Memory B cell (primary cell): ENCODE results near the gene LRP5.
A peak's percentile ranks its signal among the peaks of the same experiment; 100 is the strongest.

Experiments
- ATAC-seq: fragments of 150-1000 bp; cut with Tn5 transposase; 2 replicates; pipeline ENCODE4 v1.10.0; 2021; ENCODE audit warnings: low read depth, mild to moderate bottlenecking, moderate library complexity
- DNase-seq, 2 donors: peaks; one replicate each; pipeline ENCODE4 v3.0.0; 2022; ENCODE audit warnings: low spot score in 2 of 2
- H3K27ac Mint-ChIP-seq: one replicate; pipeline ENCODE4 v1.8.0; 2022; ENCODE audit warnings: mild to moderate bottlenecking, moderate library complexity, mixed read lengths
- H3K27me3 Mint-ChIP-seq: one replicate; pipeline ENCODE4 v1.8.0; 2022; ENCODE audit warnings: mixed read lengths
- H3K36me3 Mint-ChIP-seq: one replicate; pipeline ENCODE4 v1.8.0; 2022; ENCODE audit warnings: mild to moderate bottlenecking, mixed read lengths
- H3K4me1 Mint-ChIP-seq: one replicate; pipeline ENCODE4 v1.8.0; 2022; ENCODE audit warnings: mixed read lengths
- H3K4me3 Mint-ChIP-seq: one replicate; pipeline ENCODE4 v1.8.0; 2022; ENCODE audit warnings: mild to moderate bottlenecking, moderate library complexity, mixed read lengths
- H3K9me3 Mint-ChIP-seq: one replicate; pipeline ENCODE4 v1.8.0; 2022; ENCODE audit warnings: mixed read lengths

Gene LRP5

GRCh38 chr11:68479390-68479789 lies 167.0 kb downstream of the LRP5 start:
- H3K4me3 Mint-ChIP-seq, result no peak overlapping the region

GRCh38 chr11:68480193-68480592 lies 167.8 kb downstream of the LRP5 start:
- H3K27me3 Mint-ChIP-seq, result no peaks in the 10 kb centered on the region
- DNase-seq (no peak), ATAC-seq (no peak)
- no peaks in the 10 kb centered on the region for H3K9me3 Mint-ChIP-seq
- H3K27ac Mint-ChIP-seq, result peak overlapping the region; percentile 65
- H3K4me1 Mint-ChIP-seq, result peaks cover 43% of the 10 kb centered on the region
- H3K4me3 Mint-ChIP-seq, result no peak overlapping the region
- peaks cover 18% of the 10 kb centered on the region for H3K36me3 Mint-ChIP-seq

More at GRCh38 chr11:68479390-68479789, 167.0 kb downstream of the LRP5 start:
- Mint-ChIP-seq H3K36me3 (peaks cover 20% of the 10 kb centered on the region), H3K9me3 (no peaks in the 10 kb centered on the region), H3K27me3 (no peaks in the 10 kb centered on the region), H3K27ac (no peak overlapping the region), H3K4me1 (peaks cover 44% of the 10 kb centered on the region)
- DNase-seq, result no peak
- ATAC-seq, result no peak

- ATAC-seq (no peak), DNase-seq (no peak)
- H3K27ac Mint-ChIP-seq, result peak overlapping the region; percentile 21
- H3K27me3 Mint-ChIP-seq, result no peaks in the 10 kb centered on the region
- H3K36me3 Mint-ChIP-seq, result peaks cover 18% of the 10 kb centered on the region
- H3K9me3 Mint-ChIP-seq, result no peaks in the 10 kb centered on the region
- H3K4me3 Mint-ChIP-seq, result no peak overlapping the region
- H3K4me1 Mint-ChIP-seq, result peaks cover 46% of the 10 kb centered on the region
Observed at GRCh38 chr11:68480852-68481510, 168.6 kb downstream of the LRP5 start.

GRCh38 chr11:68481579-68482240 lies 169.3 kb downstream of the LRP5 start:
- Mint-ChIP-seq H3K9me3 (no peaks in the 10 kb centered on the region), H3K4me3 (no peak overlapping the region), H3K36me3 (peaks cover 18% of the 10 kb centered on the region), H3K27ac (peak overlapping the region; percentile 21), H3K4me1 (peaks cover 47% of the 10 kb centered on the region), H3K27me3 (no peaks in the 10 kb centered on the region)
- no peak for DNase-seq
- ATAC-seq, result no peak

- ATAC-seq, result no peak
- no peaks in the 10 kb centered on the region for H3K27me3 Mint-ChIP-seq
- peaks cover 44% of the 10 kb centered on the region for H3K4me1 Mint-ChIP-seq
- H3K4me3 Mint-ChIP-seq, result no peak overlapping the region
- H3K27ac Mint-ChIP-seq, result no peak overlapping the region
- no peak for DNase-seq
- H3K36me3 Mint-ChIP-seq, result peaks cover 9% of the 10 kb centered on the region
- no peaks in the 10 kb centered on the region for H3K9me3 Mint-ChIP-seq
Observed at GRCh38 chr11:68488623-68489022, 176.2 kb downstream of the LRP5 start.

- no peak for DNase-seq
- no peaks in the 10 kb centered on the region for H3K27me3 Mint-ChIP-seq
Observed at GRCh38 chr11:68495220-68495729, 182.9 kb downstream of the LRP5 start.

GRCh38 chr11:68495872-68496271 lies 183.5 kb downstream of the LRP5 start:
- peak overlapping the region; percentile 4 for H3K4me3 Mint-ChIP-seq
- no peak for DNase-seq
- H3K9me3 Mint-ChIP-seq, result no peaks in the 10 kb centered on the region
- H3K36me3 Mint-ChIP-seq, result peaks cover 2% of the 10 kb centered on the region
- H3K4me1 Mint-ChIP-seq, result peaks cover 51% of the 10 kb centered on the region
- peak overlapping the region; percentile 67 for H3K27ac Mint-ChIP-seq
- no peaks in the 10 kb centered on the region for H3K27me3 Mint-ChIP-seq
- no peak for ATAC-seq

More at GRCh38 chr11:68495220-68495729, 182.9 kb downstream of the LRP5 start:
- no peaks in the 10 kb centered on the region for H3K9me3 Mint-ChIP-seq
- H3K27ac Mint-ChIP-seq, result peak overlapping the region; percentile 67
- peaks cover 52% of the 10 kb centered on the region for H3K4me1 Mint-ChIP-seq
- ATAC-seq, result peak; percentile 63
- H3K4me3 Mint-ChIP-seq, result no peak overlapping the region
- H3K36me3 Mint-ChIP-seq, result peaks cover 2% of the 10 kb centered on the region

GRCh38 chr11:68497761-68498160 lies 185.4 kb downstream of the LRP5 start:
- DNase-seq (no peak), ATAC-seq (no peak)
- H3K27ac Mint-ChIP-seq, result no peak overlapping the region
- H3K27me3 Mint-ChIP-seq, result no peaks in the 10 kb centered on the region
- H3K4me3 Mint-ChIP-seq, result peak overlapping the region; percentile 21
- H3K9me3 Mint-ChIP-seq, result no peaks in the 10 kb centered on the region
- peaks cover 56% of the 10 kb centered on the region for H3K4me1 Mint-ChIP-seq
- peaks cover 5% of the 10 kb centered on the region for H3K36me3 Mint-ChIP-seq

- ATAC-seq (peak; percentile 28), DNase-seq (no peak)
- Mint-ChIP-seq H3K27me3 (no peaks in the 10 kb centered on the region), H3K4me1 (peaks cover 56% of the 10 kb centered on the region), H3K4me3 (peak overlapping the region; percentile 11), H3K36me3 (peaks cover 3% of the 10 kb centered on the region), H3K9me3 (no peaks in the 10 kb centered on the region), H3K27ac (peak overlapping the region; percentile 45)
Observed at GRCh38 chr11:68498321-68498720, 185.9 kb downstream of the LRP5 start.
